Fibroblast of mammary gland (primary cell): ENCODE measurements around the gene WDFY2.
"Not testable (repeated sequence)": the region's sequence is repeated elsewhere in the genome, so short reads cannot be mapped to it uniquely, and the experiment has no call there.

Experiments used
- DNase-seq: peaks from one replicate; pipeline ENCODE4 v3.0.0-alpha.2; 2010; ENCODE audit warnings: low read depth
- H3K4me3 ChIP-seq: 2 replicates; pipeline ENCODE4 v1.5.1; 2011; ENCODE audit warnings: low read depth, mild to moderate bottlenecking, low read length, moderate library complexity; ENCODE audit not compliant: control insufficient read depth
- CTCF ChIP-seq: conservative IDR thresholded peaks from 2 replicates; pipeline ENCODE4 v1.5.1; 2011; ENCODE audit warnings: low read depth, low read length, inconsistent platforms; ENCODE audit not compliant: control insufficient read depth, insufficient read depth

WDFY2 gene

GRCh38 chr13:51542346-51543242, 41.7 kb upstream of the WDFY2 start:
- no peak overlapping the region for H3K4me3 ChIP-seq
- no peak for TF ChIP-seq CTCF
- no peak for DNase-seq

GRCh38 chr13:51545446-51545845, 38.8 kb upstream of the WDFY2 start:
- H3K4me3 ChIP-seq, DNase-seq: not testable (repeated sequence)

GRCh38 chr13:51547425-51548176, 36.7 kb upstream of the WDFY2 start:
- TF ChIP-seq CTCF, result no peak
- no peak for DNase-seq
- no peak overlapping the region for H3K4me3 ChIP-seq

GRCh38 chr13:51549050-51549449, 35.2 kb upstream of the WDFY2 start:
- H3K4me3 ChIP-seq, result no peak overlapping the region
- no peak for TF ChIP-seq CTCF
- DNase-seq, result no peak

- H3K4me3 ChIP-seq, result no peak overlapping the region
- no peak for DNase-seq
- no peak for TF ChIP-seq CTCF
These were observed 34.7 kb upstream of the WDFY2 start for GRCh38 chr13:51549593-51549992.

GRCh38 chr13:51550151-51550550, 34.1 kb upstream of the WDFY2 start:
- no peak overlapping the region for H3K4me3 ChIP-seq
- no peak for TF ChIP-seq CTCF

GRCh38 chr13:51551416-51551815, 32.8 kb upstream of the WDFY2 start:
- TF ChIP-seq CTCF, result no peak
- no peak for DNase-seq
- no peak overlapping the region for H3K4me3 ChIP-seq

More at GRCh38 chr13:51550151-51550550, 34.1 kb upstream of the WDFY2 start:
- DNase-seq, result no peak
